SIG-M5 (cell line): ENCODE results near the gene ACSL3.
"Not testable (repeated sequence)": the region's sequence is repeated elsewhere in the genome, so short reads cannot be mapped to it uniquely, and the experiment has no call there.

Experiments
- DNase-seq: peaks from one replicate; lab custom pipeline; 2025; lab: John Stamatoyannopoulos, UW

ACSL3 gene

DNA sequence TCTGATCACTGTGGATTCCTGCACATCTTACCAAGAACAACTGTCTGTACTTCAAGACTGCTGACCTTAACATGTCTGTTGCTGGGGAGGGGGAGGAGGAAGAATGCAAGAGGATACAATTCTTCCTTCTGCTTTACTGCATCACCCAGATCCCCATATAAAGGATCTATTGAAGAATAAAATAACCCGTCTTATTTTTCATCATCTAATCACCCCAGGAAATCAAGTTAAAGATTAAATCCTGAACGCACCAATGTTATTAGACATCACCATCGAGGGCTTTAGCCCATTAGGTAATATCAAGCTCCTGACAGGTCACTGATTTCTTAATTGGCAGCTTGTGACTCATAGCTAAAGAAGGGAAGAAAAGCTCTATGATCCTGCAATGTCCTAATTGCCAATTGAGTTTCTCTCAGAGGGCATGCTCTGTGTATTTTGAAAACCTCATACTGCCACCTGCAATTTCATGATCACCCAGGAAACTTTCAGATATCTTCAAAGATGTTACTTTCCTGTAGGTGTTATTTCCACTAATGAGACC is 115.8 kb downstream of the ACSL3 start:
- DNase-seq, result no peak

DNA sequence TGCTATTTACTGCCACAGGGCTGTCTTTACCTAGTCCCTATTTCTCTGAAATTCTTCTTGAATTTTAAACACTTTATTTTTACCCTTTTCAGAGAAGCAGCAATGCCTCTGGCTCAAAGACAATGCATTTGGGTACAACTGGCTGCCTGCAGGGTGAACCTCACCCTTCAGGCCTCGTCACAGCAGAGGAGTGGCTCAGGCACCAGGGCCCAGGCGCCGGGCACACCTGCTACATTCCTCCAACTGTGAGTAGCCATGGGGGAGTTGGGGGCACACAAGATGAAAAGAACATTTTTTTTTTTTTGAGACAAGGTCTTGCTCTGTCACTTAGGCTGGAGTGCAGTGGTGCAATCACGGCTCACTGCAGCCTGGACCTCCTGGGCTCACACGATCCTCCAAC is 116.3 kb downstream of the ACSL3 start:
- no peak for DNase-seq

DNA sequence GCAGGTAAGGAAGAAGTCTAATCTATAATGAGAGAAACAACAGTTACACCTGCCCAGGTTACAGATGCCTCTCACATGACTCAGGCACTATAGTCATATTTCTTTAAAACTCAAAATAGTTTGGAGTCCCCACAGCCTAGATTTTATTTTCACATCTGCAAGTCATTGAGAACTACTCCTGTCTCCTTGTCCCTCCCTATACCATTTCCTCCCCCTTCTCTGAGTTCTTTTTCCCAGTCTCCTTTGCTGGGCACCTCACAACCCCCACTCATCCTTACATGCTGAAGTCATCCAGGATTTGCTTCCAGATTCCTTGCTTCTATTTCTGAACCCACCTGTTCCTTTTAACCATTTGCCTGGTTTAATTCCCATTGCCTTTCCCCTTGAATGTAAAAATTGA is 118.0 kb downstream of the ACSL3 start:
- DNase-seq, result no peak

DNA sequence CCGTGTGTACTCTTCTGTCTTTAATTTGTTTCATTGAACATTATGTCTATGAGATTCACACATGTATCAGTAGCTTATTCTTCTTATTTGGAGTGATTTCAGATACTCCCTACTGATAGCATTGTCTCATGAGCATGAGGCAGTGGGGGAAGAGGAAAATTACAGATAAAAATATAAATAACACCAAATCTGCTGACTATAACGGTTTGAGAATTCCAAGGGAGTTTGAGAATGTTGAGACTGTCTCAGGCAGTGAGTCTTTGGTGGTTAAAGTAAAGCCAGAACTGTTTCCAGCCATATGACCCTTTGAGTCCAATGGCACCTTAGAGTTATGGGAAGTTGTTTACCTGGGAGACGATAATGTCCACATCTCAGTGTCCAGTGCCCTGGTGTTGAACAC is 118.6 kb downstream of the ACSL3 start:
- no peak for DNase-seq

DNA sequence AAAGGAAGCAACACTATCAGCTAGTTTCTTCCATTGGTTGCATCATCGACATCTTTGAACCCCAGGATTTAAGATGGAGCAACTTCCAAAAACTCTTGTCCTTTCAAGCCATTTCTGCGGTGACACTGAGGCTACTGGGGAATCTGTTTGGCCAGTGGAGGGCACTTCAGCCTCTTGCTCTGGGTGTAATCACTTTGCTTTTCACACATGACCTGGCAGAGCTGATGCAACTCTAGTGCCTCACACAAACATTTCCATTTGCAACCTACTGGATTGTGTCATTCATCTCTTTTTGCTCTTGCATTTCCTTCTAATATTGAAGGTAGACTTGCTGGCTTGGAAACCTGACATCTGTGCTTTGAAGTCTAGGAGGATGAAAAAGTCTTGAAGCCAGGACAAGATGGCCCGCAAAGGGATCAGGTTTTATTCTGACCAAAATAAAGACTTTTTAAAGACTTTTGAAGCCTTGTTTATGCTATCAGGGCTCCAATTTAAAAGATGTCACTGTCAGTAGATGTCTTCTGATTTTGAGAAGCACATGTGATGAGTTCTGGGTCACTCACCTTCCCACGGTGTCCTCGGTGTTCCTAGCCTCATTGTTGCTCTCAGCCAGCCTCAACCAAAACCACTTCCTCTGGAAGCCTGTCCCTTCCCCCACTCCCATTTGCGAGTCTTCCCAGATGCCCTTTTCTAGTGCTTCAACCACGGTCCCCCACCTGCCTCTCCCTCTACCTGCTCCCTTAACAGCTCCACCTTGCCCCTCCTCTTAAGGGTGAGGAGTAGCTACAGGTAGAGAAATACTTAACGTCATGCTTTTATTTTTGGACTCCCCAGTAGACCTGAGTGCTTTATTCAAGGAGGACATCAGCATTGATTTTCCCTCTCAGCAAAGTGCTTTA is 121.4 kb downstream of the ACSL3 start:
- no peak for DNase-seq

DNA sequence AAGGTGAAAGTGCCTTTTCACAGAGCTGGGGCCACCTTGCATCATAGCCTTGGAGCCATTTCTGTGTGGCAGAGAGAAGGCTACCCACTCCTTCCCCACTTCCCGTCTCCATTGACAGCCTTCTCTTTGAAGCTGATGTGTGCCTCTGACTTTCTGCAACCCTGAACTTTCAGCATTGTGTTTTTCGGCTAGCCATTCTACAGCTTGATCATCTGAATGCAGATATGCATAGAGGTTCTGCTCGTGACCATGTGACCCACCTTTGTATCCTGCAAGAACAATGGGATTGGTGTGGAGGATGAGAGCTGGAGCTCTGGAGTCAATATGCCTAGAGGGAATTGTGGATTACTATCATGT is 122.1 kb downstream of the ACSL3 start:
- no peak for DNase-seq

DNA sequence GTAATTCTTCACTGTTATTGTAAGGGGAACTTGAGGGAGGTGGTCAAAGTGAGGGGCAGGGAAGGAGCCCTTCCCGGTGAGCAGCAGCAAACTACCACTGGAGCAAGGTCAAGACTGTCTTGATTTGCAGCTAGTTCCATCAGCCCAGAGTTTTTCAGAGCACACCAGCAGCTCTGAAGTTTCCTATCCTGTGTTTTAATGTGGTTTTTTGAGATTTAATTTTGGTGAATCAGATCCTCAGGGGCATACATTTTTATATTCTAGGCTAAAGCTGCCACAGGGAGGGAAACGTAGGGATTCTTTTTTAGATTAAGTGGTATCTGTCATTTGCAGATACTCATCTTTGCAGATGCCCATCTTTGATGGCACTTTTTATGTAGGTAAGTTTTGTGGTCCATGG is 124.1 kb downstream of the ACSL3 start:
- DNase-seq, result no peak

DNA sequence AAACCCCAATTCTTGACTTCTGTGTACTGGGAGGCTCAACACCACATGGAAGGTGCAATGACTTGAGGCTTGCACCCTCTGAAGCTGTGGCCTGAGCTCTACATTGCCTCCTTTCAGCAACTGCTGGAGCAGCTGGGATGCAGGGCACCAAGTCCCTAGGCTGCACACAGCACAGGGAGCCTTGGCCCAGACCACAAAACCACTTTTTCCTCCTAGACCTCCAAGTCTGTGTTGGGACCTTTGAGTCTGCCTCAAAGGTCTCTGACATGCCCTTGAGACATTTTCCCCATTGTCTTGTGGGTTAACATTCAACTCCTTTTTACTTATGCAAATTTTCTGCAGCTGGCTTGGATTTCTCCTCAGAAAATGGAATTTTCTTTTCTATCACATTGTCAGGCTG is 128.6 kb downstream of the ACSL3 start:
- no peak for DNase-seq

DNA sequence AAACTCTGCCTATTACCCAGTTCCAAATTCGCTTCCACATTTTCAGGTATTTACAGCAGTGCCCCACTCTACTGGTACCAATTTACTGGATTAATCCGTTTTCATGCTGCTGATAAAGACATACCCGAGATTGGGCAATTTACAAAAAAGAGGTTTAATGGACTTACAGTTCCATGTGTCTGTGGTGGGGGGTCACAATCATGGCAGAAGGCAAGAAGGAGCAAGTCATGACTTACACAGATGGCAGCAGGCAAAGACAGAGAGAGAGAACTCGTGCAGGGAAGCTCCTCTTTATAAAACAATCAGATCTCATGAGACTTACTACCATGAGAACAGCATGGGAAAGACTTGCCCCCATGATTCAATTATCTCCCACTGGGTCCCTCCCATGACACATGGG is 129.4 kb downstream of the ACSL3 start:
- not testable (repeated sequence) for DNase-seq

DNA sequence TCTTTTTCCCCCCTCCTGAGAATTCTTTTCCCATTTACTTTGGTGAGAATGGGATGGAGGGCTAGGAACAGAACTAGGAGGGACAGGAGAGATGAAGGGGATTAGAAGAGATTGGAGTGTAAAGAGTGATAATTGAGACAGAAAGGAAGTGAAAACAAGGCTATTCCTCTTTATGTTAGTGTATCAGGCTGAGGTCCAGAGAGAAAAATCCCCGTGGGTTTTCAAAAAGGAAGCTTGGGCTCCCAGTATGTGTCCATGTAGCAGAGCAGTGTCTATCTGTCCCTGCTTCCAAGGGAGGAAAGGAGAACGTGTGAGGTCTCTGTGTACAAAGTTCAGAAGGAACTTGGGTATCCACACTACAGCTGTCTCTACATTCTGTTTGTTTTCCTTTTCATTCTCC is 131.3 kb downstream of the ACSL3 start:
- DNase-seq, result no peak
